CD4-positive, alpha-beta T cell (primary cell): Measurements from ENCODE around the gene CNNM3. TPM values are rescaled to one million over a fixed set of nuclear protein-coding genes. Genes with fewer than 3 reads are reported as not detected.
A peak's percentile ranks its signal among the peaks of the same experiment; 100 is the strongest.

Experiments used
- ATAC-seq: fragments of 200-7000 bp; cut with Tn5 transposase; one replicate; pipeline ENCODE4 v1.10.0; 2022; ENCODE audit warnings: mild to moderate bottlenecking; ENCODE audit not compliant: poor library complexity
- CTCF ChIA-PET: fragments of 350-600 bp; sonication (Branson Sonifier 250); formaldehyde crosslinking; loops from one replicate; lab custom pipeline; 2021; ENCODE audit warnings: antibody characterized with exemption, inconsistent platforms; lab: Charles Lee
- POLR2A ChIA-PET: fragments of 350-600 bp; sonication (Branson Sonifier 250); formaldehyde crosslinking; loops from one replicate; lab custom pipeline; 2021; ENCODE audit warnings: antibody characterized with exemption, inconsistent platforms; lab: Charles Lee
- DNase-seq, 14 experiments: peaks; one replicate each; pipeline ENCODE4 v3.0.0-alpha.2; 2013 to 2020; ENCODE audit warnings: mixed read lengths in 2 of 14
- H3K27ac ChIP-seq, 2 donors: one replicate each; pipeline versions ENCODE4 v1.5.1 to v1.7.0; 2013; ENCODE audit warnings: low read length in 2 of 2, low read depth in 1 of 2, mild to moderate bottlenecking in 1 of 2
- H3K27me3 ChIP-seq, 2 experiments: 1 replicate in 1 of 2; 2 replicates in 1 of 2; pipeline versions ENCODE4 v1.6.1 to v1.7.0; 2013; ENCODE audit warnings: low read length in 2 of 2, control low read depth in 1 of 2, mild to moderate bottlenecking in 1 of 2, moderate library complexity in 1 of 2; ENCODE audit not compliant: insufficient read depth in 2 of 2, control insufficient read depth in 1 of 2
- H3K36me3 ChIP-seq: one replicate; pipeline ENCODE4 v1.6.1; 2013; ENCODE audit warnings: low read length, control low read depth; ENCODE audit not compliant: insufficient read depth
- H3K4me1 ChIP-seq: one replicate; pipeline ENCODE4 v1.6.1; 2013; ENCODE audit warnings: low read length, control low read depth; ENCODE audit not compliant: insufficient read depth
- H3K4me3 ChIP-seq: one replicate; pipeline ENCODE4 v1.5.1; 2013; ENCODE audit warnings: mild to moderate bottlenecking, low read length, moderate library complexity
- H3K9me3 ChIP-seq, 2 experiments: 1 replicate in 1 of 2; 2 replicates in 1 of 2; pipeline versions ENCODE4 v1.6.1 to v1.7.0; 2013; ENCODE audit warnings: low read length in 2 of 2, mild to moderate bottlenecking in 2 of 2, control low read depth in 1 of 2, moderate library complexity in 1 of 2; ENCODE audit not compliant: control insufficient read depth in 1 of 2, insufficient read depth in 1 of 2
- H3K27ac Mint-ChIP-seq: one replicate; pipeline ENCODE4 v1.8.0; 2020; ENCODE audit warnings: mixed read lengths
- H3K27me3 Mint-ChIP-seq: one replicate; pipeline ENCODE4 v1.8.0; 2021; ENCODE audit warnings: mixed read lengths
- H3K36me3 Mint-ChIP-seq: one replicate; pipeline ENCODE4 v1.8.0; 2021; ENCODE audit warnings: low read depth, mixed read lengths
- H3K4me1 Mint-ChIP-seq: one replicate; pipeline ENCODE4 v1.8.0; 2021; ENCODE audit warnings: low read depth, mixed read lengths
- H3K4me3 Mint-ChIP-seq: one replicate; pipeline ENCODE4 v1.8.0; 2020; ENCODE audit warnings: mild to moderate bottlenecking, mixed read lengths
- H3K9me3 Mint-ChIP-seq: one replicate; pipeline ENCODE4 v1.8.0; 2020; ENCODE audit warnings: mixed read lengths
- CTCF ChIP-seq: fragments of 200-600 bp; IDR thresholded peaks from one replicate; pipeline ENCODE4 v1.8.0; 2022; ENCODE audit warnings: antibody characterized with exemption, mild to moderate bottlenecking
- intact Hi-C, 2 experiments: fragments of 100-400 bp; cut with DNase I in 1 of 2; cut with micrococcal nuclease in 1 of 2; formaldehyde crosslinking; loops; one replicate each; pipeline versions ENCODE4 v1.15.1 to v1.9.0; 2023 to 2025; cut with DNase I, micrococcal nuclease
- total RNA-seq, 174 experiments: library from RNA in 2 of 174; stranded (reverse) in 2 of 174; gene quantifications; one replicate each; pipeline ENCODE4 v1.2.3 and lab custom pipeline; 2021 to 2026

CNNM3 gene
- total RNA-seq, 2 experiments from 2014 or later: 48.7 to 53.5 TPM

DNA sequence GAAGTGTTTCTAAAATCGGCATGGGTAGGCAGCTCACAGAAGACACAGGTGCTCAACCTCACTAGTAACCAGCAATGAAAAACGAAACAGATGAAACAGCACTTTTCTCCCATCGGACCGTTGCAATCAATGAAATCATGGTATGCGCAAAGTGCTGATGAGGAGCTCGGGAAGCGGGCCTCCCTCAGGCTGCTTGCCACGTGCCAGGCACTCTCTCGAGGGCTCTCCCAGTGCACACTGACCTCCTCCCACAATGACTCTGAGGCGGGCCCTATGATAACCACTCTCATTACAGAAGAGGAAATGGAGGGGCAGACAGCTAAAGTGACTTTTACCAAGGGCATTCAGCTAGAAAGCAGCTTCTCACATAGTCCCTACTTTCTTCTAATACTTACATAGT, 31.5 kb downstream of the CNNM3 start:
- intact Hi-C loops: no loop called here
- no peak overlapping the region for H3K27ac Mint-ChIP-seq

DNA sequence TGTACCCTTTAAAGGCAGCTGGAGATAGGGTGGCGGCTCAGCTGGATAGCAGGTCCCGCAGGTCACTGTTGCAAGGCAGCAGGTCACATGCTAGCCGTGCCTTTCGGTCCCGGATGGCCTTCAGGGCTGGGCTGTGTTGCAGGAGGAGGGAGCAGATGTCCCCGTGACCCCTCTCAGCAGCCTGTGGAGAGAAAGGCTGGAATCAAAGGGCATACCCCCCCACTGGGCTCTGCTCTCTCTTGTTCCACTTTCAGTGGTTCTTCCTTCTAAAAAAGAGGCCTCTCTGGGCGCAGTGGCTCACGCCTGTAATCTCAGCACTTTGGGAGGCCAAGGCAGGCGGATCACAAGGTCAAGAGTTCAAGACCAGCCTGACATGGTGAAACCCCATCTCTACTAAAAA, 32.2 kb downstream of the CNNM3 start:
- POLR2A ChIA-PET: no interaction called here
- Histone ChIP-seq H3K27ac (no peak overlapping the region), H3K9me3 (no peaks in the 10 kb centered on the region), H3K36me3 (peaks cover 59% of the 10 kb centered on the region), H3K4me3 (no peak overlapping the region), H3K4me1 (no peaks in the 10 kb centered on the region), H3K27me3 (no peaks in the 10 kb centered on the region)
- Mint-ChIP-seq H3K27me3 (no peaks in the 10 kb centered on the region), H3K4me3 (no peak overlapping the region), H3K36me3 (peaks cover 48% of the 10 kb centered on the region), H3K27ac (no peak overlapping the region), H3K9me3 (no peaks in the 10 kb centered on the region), H3K4me1 (peaks cover 6% of the 10 kb centered on the region)
- intact Hi-C loops: no loop called here
- ATAC-seq (no peak), DNase-seq (no peak)
- no peak for TF ChIP-seq CTCF
- CTCF ChIA-PET: interaction anchor here (1.7 to 1.8 kb wide), 2 partner anchors 10 to 48 kb away, joined by 4 to 7 read pairs; partner anchors contain the start of gene ANKRD39

More for the DNA sequence above, 31.5 kb downstream of the CNNM3 start:
- Mint-ChIP-seq H3K4me1 (no peaks in the 10 kb centered on the region), H3K4me3 (no peak overlapping the region), H3K9me3 (no peaks in the 10 kb centered on the region), H3K36me3 (peaks cover 41% of the 10 kb centered on the region), H3K27me3 (no peaks in the 10 kb centered on the region)
- no peak for ATAC-seq
- H3K27ac ChIP-seq: no peak overlapping the region
- no peak overlapping the region for H3K4me3 ChIP-seq
- ChIA-PET CTCF (interaction anchor here (1.7 to 1.8 kb wide), 2 partner anchors 10 to 47 kb away, joined by 4 to 7 read pairs; partner anchors contain the start of gene ANKRD39), POLR2A (interaction anchor here (1.0 kb wide), 1 partner anchor 10 kb away, joined by 4 read pairs; the partner anchor contains the start of gene ANKRD39)
- peaks cover 52% of the 10 kb centered on the region for H3K36me3 ChIP-seq
- H3K27me3 ChIP-seq: no peaks in the 10 kb centered on the region
- no peaks in the 10 kb centered on the region for H3K4me1 ChIP-seq
- TF ChIP-seq CTCF: no peak
- DNase-seq: no peak
- no peaks in the 10 kb centered on the region for H3K9me3 ChIP-seq

DNA sequence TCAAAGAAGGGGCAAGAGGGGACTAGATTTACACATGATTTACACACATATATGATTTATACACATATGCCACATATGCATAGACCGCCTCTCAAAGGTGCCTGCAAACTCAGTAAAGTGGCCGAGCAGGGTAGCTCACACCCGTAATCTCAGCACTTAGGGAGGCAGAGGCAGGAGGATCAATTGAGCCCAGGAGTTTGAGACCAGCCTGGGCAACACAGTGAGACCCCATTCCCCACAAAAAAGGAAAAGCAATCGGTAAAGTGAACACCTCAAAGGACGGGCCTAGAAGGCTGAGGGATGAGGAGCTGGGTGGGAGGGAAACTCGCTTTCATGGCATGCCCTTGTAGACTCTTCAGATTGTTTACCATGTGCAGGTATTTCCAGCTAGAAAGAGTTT, 36.6 kb downstream of the CNNM3 start:
- Histone ChIP-seq H3K4me1 (peaks cover 20% of the 10 kb centered on the region), H3K27me3 (no peaks in the 10 kb centered on the region), H3K9me3 (no peaks in the 10 kb centered on the region), H3K36me3 (peaks cover 57% of the 10 kb centered on the region), H3K27ac (no peak overlapping the region), H3K4me3 (no peak overlapping the region)
- DNase-seq (no peak), ATAC-seq (no peak)
- ChIA-PET CTCF (no interaction called here), POLR2A (interaction anchor here (0.6 kb wide), 1 partner anchor 47 kb away, joined by 3 read pairs; no protein-coding TSS in a partner anchor)
- Mint-ChIP-seq H3K4me3 (peak overlapping the region; percentile 68), H3K27me3 (no peaks in the 10 kb centered on the region), H3K4me1 (peaks cover 24% of the 10 kb centered on the region), H3K36me3 (peaks cover 61% of the 10 kb centered on the region), H3K9me3 (no peaks in the 10 kb centered on the region), H3K27ac (no peak overlapping the region)
- intact Hi-C loops: no loop called here
- no peak for TF ChIP-seq CTCF
